Right renal pelvis (tissue), 4 donors: ENCODE measurements around the gene MET. TPM values are rescaled to one million over a fixed set of nuclear protein-coding genes. Genes with fewer than 3 reads are reported as not detected.
"Not testable (repeated sequence)": the region's sequence is repeated elsewhere in the genome, so short reads cannot be mapped to it uniquely, and the experiment has no call there.

Source experiments
- DNase-seq, 4 donors: peaks; one replicate each; pipeline ENCODE4 v3.0.0-alpha.2; 2013; ENCODE audit warnings: low read depth in 4 of 4, low spot score in 3 of 4, missing footprints in 1 of 4
- polyA plus RNA-seq, 4 donors: library from polyadenylated mRNA; unstranded; fragments of 120-200 nt; gene quantifications; one replicate each; pipeline ENCODE4 v1.2.1, GENCODE V29; 2013; ENCODE audit not compliant: insufficient read length in 4 of 4

The MET gene
- polyA plus RNA-seq, 4 donors: 40.9 to 49.2 (median 46.4) TPM

- DNase-seq: no peak
Measured at GRCh38 chr7:116801092-116801710, 129.2 kb downstream of the MET start.

- no peak for DNase-seq
Measured at GRCh38 chr7:116802144-116802745, 130.2 kb downstream of the MET start.

GRCh38 chr7:116802746-116803152 lies 130.8 kb downstream of the MET start:
- DNase-seq: no peak

GRCh38 chr7:116804471-116804870 lies 132.5 kb downstream of the MET start:
- no peak for DNase-seq

GRCh38 chr7:116805100-116805544 lies 133.1 kb downstream of the MET start:
- DNase-seq: no peak

- no peak for DNase-seq
Measured at GRCh38 chr7:116806046-116806944, 134.3 kb downstream of the MET start.

GRCh38 chr7:116807011-116807560 lies 135.1 kb downstream of the MET start:
- DNase-seq: no peak

GRCh38 chr7:116809636-116810266 lies 137.8 kb downstream of the MET start:
- peak; percentile 65 to 73 (median 70) for DNase-seq

- DNase-seq: no peak
Measured at GRCh38 chr7:116810267-116811116, 138.5 kb downstream of the MET start.

- DNase-seq: no peak
Measured at GRCh38 chr7:116811768-116812167, 139.8 kb downstream of the MET start.

- DNase-seq: peak in 2 of 4 donors; percentile 27 to 43
Measured at GRCh38 chr7:116812860-116813259, 140.9 kb downstream of the MET start.

GRCh38 chr7:116813371-116813770 lies 141.4 kb downstream of the MET start:
- DNase-seq: not testable (repeated sequence)

GRCh38 chr7:116815041-116815440 lies 143.0 kb downstream of the MET start:
- DNase-seq: no peak

- no peak for DNase-seq
Measured at GRCh38 chr7:116820149-116820548, 148.2 kb downstream of the MET start.

GRCh38 chr7:116821647-116822046 lies 149.7 kb downstream of the MET start:
- DNase-seq: not testable (repeated sequence)

- no peak for DNase-seq
Measured at GRCh38 chr7:116824449-116824848, 152.5 kb downstream of the MET start.

- no peak for DNase-seq
Measured at GRCh38 chr7:116828281-116828680, 156.3 kb downstream of the MET start.

- DNase-seq: no peak
Measured at GRCh38 chr7:116829041-116829440, 157.0 kb downstream of the MET start.

GRCh38 chr7:116829493-116829892 lies 157.5 kb downstream of the MET start:
- DNase-seq: no peak

GRCh38 chr7:116832692-116833091 lies 160.7 kb downstream of the MET start:
- no peak for DNase-seq
